HCT116 (cell line): ENCODE measurements around the gene ADM5. TPM values are rescaled to one million over a fixed set of nuclear protein-coding genes. Genes with fewer than 3 reads are reported as not detected.

Experiments used
- ATAC-seq: fragments of 200-7000 bp; cut with Tn5 transposase; 2 replicates; pipeline ENCODE4 v1.9.1; 2020; ENCODE audit warnings: mild to moderate bottlenecking, moderate library complexity
- BruUV-seq: library from RNA; stranded (reverse); fragments of 400-500 nt; replicated peaks from 2 replicates; lab custom pipeline; 2021; lab: Mats Ljungman, UMichigan
- CTCF ChIA-PET: fragments of 300-600 bp; sonication (Branson Sonifier 250); formaldehyde crosslinking; loops from one replicate; lab custom pipeline; 2021; ENCODE audit warnings: antibody characterized with exemption; lab: Charles Lee
- POLR2A ChIA-PET: fragments of 300-600, 350-600 bp; sonication (Branson Sonifier 250); formaldehyde crosslinking; loops from one replicate; lab custom pipeline; 2021; ENCODE audit warnings: antibody characterized with exemption; lab: Charles Lee
- RAD21 ChIA-PET, 2 experiments: fragments of 300-600 bp; sonication (Branson Sonifier 250); formaldehyde crosslinking; loops; one replicate each; lab custom pipeline; 2023; ENCODE audit warnings: low total read pairs in 2 of 2; ENCODE audit not compliant: uncharacterized antibody in 2 of 2, unreplicated experiment in 2 of 2, low non-redundant PET in 1 of 2; lab: Charles Lee
- DNase-seq: peaks from one replicate; pipeline ENCODE4 v3.0.0-alpha.2; 2010; ENCODE audit warnings: low read depth, low spot score
- H2AFZ ChIP-seq: fragments of 200-600 bp; shearing (Covaris generic), sonication (generic); 2 replicates; pipeline ENCODE4 v1.6.1; 2017; ENCODE audit warnings: low read depth, mixed run types, mixed read lengths, antibody characterized with exemption, low read length; ENCODE audit not compliant: poor library complexity, severe bottlenecking
- H3K27ac ChIP-seq: 2 replicates; pipeline ENCODE4 v1.5.1; 2012; ENCODE audit warnings: low read depth, low read length
- H3K27me3 ChIP-seq: fragments of 200-600 bp; sonication (generic); 2 replicates; pipeline ENCODE4 v1.6.1; 2016; ENCODE audit warnings: mixed run types, low read length, mixed read lengths; ENCODE audit not compliant: insufficient read depth
- H3K36me3 ChIP-seq, 2 experiments: fragments of 200-500 bp in 1 of 2; fragments of 200-600 bp in 1 of 2; sonication (Bioruptor generic) in 1 of 2; sonication (generic) in 1 of 2; 2 replicates each; pipeline versions ENCODE4 v1.5.1 to v1.6.1; 2014 to 2016; ENCODE audit warnings: low read length in 2 of 2, inconsistent platforms in 1 of 2, mixed read lengths in 1 of 2, mixed run types in 1 of 2; ENCODE audit not compliant: insufficient read depth in 2 of 2, control insufficient read depth in 1 of 2
- H3K4me1 ChIP-seq, 2 experiments: fragments of 200-600 bp in 1 of 2; sonication (generic) in 1 of 2; 2 replicates each; pipeline versions ENCODE4 v1.5.1 to v1.6.1; 2012 to 2017; ENCODE audit warnings: low read length in 2 of 2, inconsistent platforms in 1 of 2, mild to moderate bottlenecking in 1 of 2, mixed read lengths in 1 of 2, mixed run types in 1 of 2, moderate library complexity in 1 of 2; ENCODE audit not compliant: insufficient read depth in 2 of 2, control insufficient read depth in 1 of 2
- H3K4me2 ChIP-seq: fragments of 200-600 bp; sonication (generic); 2 replicates; pipeline ENCODE4 v1.6.1; 2017; ENCODE audit warnings: mixed run types, low read length, mixed read lengths
- H3K4me3 ChIP-seq, 2 experiments: fragments of 200-600 bp in 1 of 2; sonication (generic) in 1 of 2; replicated peaks in 1 of 2; 2 replicates each; pipeline ENCODE4 v1.5.1; 2011 to 2016; ENCODE audit warnings: low read length in 2 of 2, control low read depth in 1 of 2, low read depth in 1 of 2, mild to moderate bottlenecking in 1 of 2, mixed read lengths in 1 of 2, mixed run types in 1 of 2
- H3K79me2 ChIP-seq: fragments of 200-600 bp; sonication (generic); 2 replicates; pipeline ENCODE4 v1.6.1; 2017; ENCODE audit warnings: mild to moderate bottlenecking, mixed run types, low read length, moderate library complexity, mixed read lengths; ENCODE audit not compliant: insufficient read depth
- H3K9ac ChIP-seq: fragments of 200-600 bp; sonication (generic); 2 replicates; pipeline ENCODE4 v1.6.1; 2016; ENCODE audit warnings: low read length, mixed read lengths
- H3K9me2 ChIP-seq: fragments of 200-600 bp; sonication (generic), shearing (Covaris generic); 2 replicates; pipeline ENCODE4 v1.6.1; 2017; ENCODE audit warnings: mixed run types, mild to moderate bottlenecking, moderate library complexity; ENCODE audit not compliant: insufficient read depth
- H3K9me3 ChIP-seq, 2 experiments: fragments of 200-500 bp in 1 of 2; fragments of 200-600 bp in 1 of 2; sonication (Bioruptor generic) in 1 of 2; sonication (generic) in 1 of 2; 2 replicates each; pipeline ENCODE4 v1.6.1; 2014 to 2017; ENCODE audit warnings: low read length in 2 of 2, mixed read lengths in 2 of 2, inconsistent platforms in 1 of 2, low read depth in 1 of 2, mild to moderate bottlenecking in 1 of 2, mixed run types in 1 of 2, moderate library complexity in 1 of 2; ENCODE audit not compliant: control insufficient read depth in 1 of 2, insufficient read depth in 1 of 2
- H4K20me1 ChIP-seq: fragments of 200-600 bp; sonication (generic), shearing (Covaris generic); 2 replicates; pipeline ENCODE4 v1.6.1; 2017; ENCODE audit warnings: mixed run types, mild to moderate bottlenecking, moderate library complexity; ENCODE audit not compliant: insufficient read depth
- CTCF ChIP-seq, 3 experiments: fragments of 200-600 bp in 1 of 3; sonication (generic) in 1 of 3; IDR thresholded peaks in 2 of 3; conservative IDR thresholded peaks in 1 of 3; 2 replicates each; pipeline ENCODE4 v1.5.1; 2012 to 2017; ENCODE audit warnings: low read depth in 2 of 3, low read length in 2 of 3, antibody characterized with exemption in 1 of 3, borderline replicate concordance in 1 of 3, control low read depth in 1 of 3, mild to moderate bottlenecking in 1 of 3, mixed read lengths in 1 of 3, mixed run types in 1 of 3, moderate library complexity in 1 of 3; ENCODE audit not compliant: insufficient read depth in 1 of 3
- EGR1 ChIP-seq: IDR thresholded peaks from 2 replicates; pipeline ENCODE4 v1.6.1; 2012; ENCODE audit warnings: low read depth
- ELF1 ChIP-seq: IDR thresholded peaks from 2 replicates; pipeline ENCODE4 v1.6.1; 2012; ENCODE audit warnings: low read depth, borderline replicate concordance
- EZH2phosphoT487 ChIP-seq: fragments of 200-600 bp; IDR thresholded peaks from 2 replicates; pipeline ENCODE4 v1.6.1; 2018; ENCODE audit warnings: antibody characterized with exemption, borderline replicate concordance
- FOSL1 ChIP-seq: IDR thresholded peaks from 2 replicates; pipeline ENCODE4 v1.6.1; 2012; ENCODE audit warnings: low read depth
- JUND ChIP-seq: IDR thresholded peaks from 2 replicates; pipeline ENCODE4 v1.6.1; 2012
- MAX ChIP-seq: IDR thresholded peaks from 2 replicates; pipeline ENCODE4 v1.6.1; 2012
- POLR2A ChIP-seq: IDR thresholded peaks from 2 replicates; pipeline ENCODE4 v1.7.0; 2011; ENCODE audit warnings: borderline replicate concordance; ENCODE audit not compliant: insufficient read depth, insufficient read length; ENCODE audit errors: extremely low read depth
- SP1 ChIP-seq: IDR thresholded peaks from 2 replicates; pipeline ENCODE4 v1.6.1; 2012; ENCODE audit warnings: low read depth
- TCF7L2 ChIP-seq: IDR thresholded peaks from 2 replicates; pipeline ENCODE4 v1.7.0; 2011; ENCODE audit warnings: borderline replicate concordance, inconsistent platforms; ENCODE audit not compliant: insufficient read depth, insufficient read length; ENCODE audit errors: extremely low read depth
- YY1 ChIP-seq: IDR thresholded peaks from 2 replicates; pipeline ENCODE4 v1.6.1; 2011; ENCODE audit warnings: low read length, low read depth, moderate library complexity, mild to moderate bottlenecking; ENCODE audit not compliant: insufficient replicate concordance; ENCODE audit errors: extremely low read depth
- ZFX ChIP-seq: fragments of 450-650 bp; IDR thresholded peaks from 2 replicates; pipeline ENCODE4 v1.6.1; 2017
- intact Hi-C: fragments of 100-400 bp; cut with micrococcal nuclease; formaldehyde crosslinking; loops from 2 replicates; pipeline ENCODE4 v1.10.0; 2022
- total RNA-seq: library from RNA; stranded (reverse); gene quantifications from one replicate; pipeline ENCODE4 v1.2.1, GENCODE V29; 2021; ENCODE audit not compliant: unreplicated experiment

The ADM5 gene
- total RNA-seq, 1 experiment from 2014 or later: 12.1 TPM

GRCh38 chr19:49655570-49656455, 33.6 kb upstream of the ADM5 start:
- Histone ChIP-seq H3K36me3 (peaks cover 35 to 56% of the 10 kb centered on the region in 2 experiments; a peak in 3 of 4 replicates), H3K4me2 (no peak overlapping the region), H3K4me1 (no peaks in the 10 kb centered on the region), H3K9me3 (no peaks in the 10 kb centered on the region)
- POLR2A ChIA-PET: interaction anchor here (0.6 to 1.8 kb wide), 4 partner anchors 9 to 213 kb away, joined by 3 to 5 read pairs (median 4); partner anchors contain the start of genes RRAS and SCAF1
- TF ChIP-seq SP1 (no peak), JUND (no peak)
- TF ChIP-seq, all 23 proteins: peak for 0
- peaks cover 8% of the 10 kb centered on the region; the same call in 1 of the 2 replicates for H3K79me2 ChIP-seq
- no peak overlapping the region for H3K9ac ChIP-seq
- H3K9me2 ChIP-seq: no peaks in the 10 kb centered on the region
- no peak overlapping the region for H2AFZ ChIP-seq
- H3K4me3 ChIP-seq: no peak overlapping the region
- intact Hi-C loops: no loop called here
- RAD21 ChIA-PET: no interaction called here
- no peaks in the 10 kb centered on the region for H4K20me1 ChIP-seq
- ATAC-seq (no peak), DNase-seq (no peak)
- no peaks in the 10 kb centered on the region for H3K27me3 ChIP-seq
- CTCF ChIA-PET: no interaction called here
- no TSS peak for BruUV-seq
- H3K27ac ChIP-seq: no peak overlapping the region

GRCh38 chr19:49656456-49657109, 32.8 kb upstream of the ADM5 start:
- Histone ChIP-seq H3K4me1 (no peaks in the 10 kb centered on the region), H3K27me3 (no peaks in the 10 kb centered on the region), H3K36me3 (peaks cover 30 to 56% of the 10 kb centered on the region in 2 experiments; a peak in 3 of 4 replicates), H3K79me2 (peaks cover 8% of the 10 kb centered on the region; the same call in 1 of the 2 replicates), H3K9ac (no peak overlapping the region), H4K20me1 (no peaks in the 10 kb centered on the region), H2AFZ (no peak overlapping the region), H3K4me2 (no peak overlapping the region), H3K4me3 (no peak overlapping the region), H3K9me3 (no peaks in the 10 kb centered on the region), H3K27ac (no peak overlapping the region; the same call in 1 of the 2 replicates), H3K9me2 (no peaks in the 10 kb centered on the region)
- POLR2A ChIA-PET: interaction anchor here (1.0 to 1.8 kb wide), 3 partner anchors 8 to 16 kb away, joined by 3 to 5 read pairs (median 3); partner anchors contain the start of genes RRAS and SCAF1
- intact Hi-C loops: no loop called here
- TF ChIP-seq MAX (no peak), EGR1 (no peak), TCF7L2 (no peak), YY1 (no peak), ZFX (no peak), ELF1 (no peak), EZH2phosphoT487 (no peak), FOSL1 (no peak), JUND (no peak), CTCF (IDR thresholded peaks at IDR 0.05 in 2 of 3, conservative IDR thresholded peaks at IDR 0.05 in 1 of 3; ENCODE audit: borderline replicate concordance in 1 of 3, insufficient read depth in 1 of 3, low read depth in 2 of 3, low read length in 2 of 3) (no peak), POLR2A (no peak)
- BruUV-seq: no TSS peak
- RAD21 ChIA-PET: no interaction called here
- no peak for ATAC-seq
- CTCF ChIA-PET: no interaction called here
- DNase-seq: no peak
